HK-2 (cell line): ENCODE results near the gene TBC1D9B.
A peak's percentile ranks its signal among the peaks of the same experiment; 100 is the strongest.

ENCODE experiments used
- DNase-seq: peaks from one replicate; pipeline ENCODE4 v3.0.0-alpha.2; 2018; ENCODE audit not compliant: unreplicated experiment

Gene TBC1D9B

GRCh38 chr5:179907556-179908324 is at the start of gene TBC1D9B:
TSS of gene TBC1D9B (minus strand) at chr5:179907897. CDS start at chr5:179907821, 76 bp downstream.
- peak; percentile 51 for DNase-seq

- DNase-seq, result no peak
Measured at GRCh38 chr5:179955630-179956029, 47.9 kb upstream of the TBC1D9B start.

- no peak for DNase-seq
Measured at GRCh38 chr5:179955062-179955461, 47.4 kb upstream of the TBC1D9B start.

DNA sequence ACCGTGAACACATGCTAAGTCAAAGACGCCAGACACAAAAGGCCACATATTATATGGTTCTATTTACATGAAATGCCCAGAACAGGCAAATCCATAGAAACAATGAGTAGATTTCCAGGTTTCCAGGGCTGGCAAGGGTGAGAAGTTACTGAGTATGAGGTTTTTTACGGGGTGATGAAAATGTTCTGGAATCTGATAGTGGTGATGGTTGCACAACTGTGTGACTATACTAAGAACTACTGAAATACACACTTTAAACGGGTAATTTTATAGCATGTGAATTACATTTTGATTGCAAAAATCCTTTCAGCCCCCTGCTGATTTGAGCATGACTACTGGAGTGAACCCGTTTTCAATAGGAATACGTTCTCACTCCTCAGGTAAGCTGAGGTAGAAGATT is 46.7 kb upstream of the TBC1D9B start:
- no peak for DNase-seq

DNA sequence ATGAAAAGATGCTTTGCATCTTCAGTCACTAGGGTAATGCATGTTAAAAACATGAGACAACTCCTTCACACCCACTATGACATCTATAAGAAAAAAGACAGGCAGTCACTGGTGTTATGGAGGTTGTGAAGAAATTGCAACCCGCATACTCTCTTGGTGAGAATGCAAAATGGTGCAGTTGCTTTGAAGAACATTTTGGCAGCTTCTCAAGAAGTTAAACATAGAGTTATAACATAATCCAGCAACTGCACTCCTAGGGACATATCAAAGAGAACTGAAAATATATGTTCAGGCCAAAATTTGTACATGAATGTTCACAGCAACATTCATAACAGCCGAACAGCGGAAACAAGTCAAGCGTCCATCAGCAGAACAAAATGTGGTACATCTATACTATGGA is 46.3 kb upstream of the TBC1D9B start:
- no peak for DNase-seq

GRCh38 chr5:179936976-179937681 is 29.4 kb upstream of the TBC1D9B start:
- no peak for DNase-seq

DNA sequence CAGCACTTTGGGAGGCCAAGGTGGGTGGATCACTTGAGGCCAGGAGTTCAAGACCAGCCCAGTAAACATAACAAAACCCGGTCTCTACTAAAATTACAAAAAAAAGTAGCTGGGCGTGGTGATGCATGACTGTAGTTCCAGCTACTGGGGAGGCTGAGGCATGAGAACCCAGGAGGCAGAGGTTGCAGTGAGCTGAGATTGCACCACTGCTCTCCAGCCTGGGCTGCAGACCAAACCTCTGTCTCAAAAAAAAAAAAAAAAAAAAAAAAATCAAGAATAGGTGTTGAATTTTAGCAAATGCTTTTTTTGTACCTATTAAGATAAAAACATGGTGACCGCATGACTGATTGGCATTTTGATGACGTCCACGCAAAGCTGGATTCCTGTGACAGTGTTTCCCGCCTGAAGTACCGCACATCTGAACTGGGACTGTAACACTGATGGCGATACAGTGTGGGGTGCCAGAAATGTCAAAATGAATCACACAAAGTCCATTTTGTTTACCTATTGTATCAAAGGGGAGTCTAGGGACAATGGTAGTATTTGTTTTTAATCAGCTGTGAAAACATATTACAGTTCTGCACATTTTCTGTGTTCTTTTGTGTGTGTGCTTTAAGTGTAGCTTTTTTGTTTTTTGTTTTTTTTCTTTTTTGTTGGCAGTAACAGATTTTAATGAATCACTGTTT is 23.2 kb upstream of the TBC1D9B start:
- DNase-seq, result no peak

- no peak for DNase-seq
Measured at GRCh38 chr5:179927824-179928223, 20.1 kb upstream of the TBC1D9B start.

DNA sequence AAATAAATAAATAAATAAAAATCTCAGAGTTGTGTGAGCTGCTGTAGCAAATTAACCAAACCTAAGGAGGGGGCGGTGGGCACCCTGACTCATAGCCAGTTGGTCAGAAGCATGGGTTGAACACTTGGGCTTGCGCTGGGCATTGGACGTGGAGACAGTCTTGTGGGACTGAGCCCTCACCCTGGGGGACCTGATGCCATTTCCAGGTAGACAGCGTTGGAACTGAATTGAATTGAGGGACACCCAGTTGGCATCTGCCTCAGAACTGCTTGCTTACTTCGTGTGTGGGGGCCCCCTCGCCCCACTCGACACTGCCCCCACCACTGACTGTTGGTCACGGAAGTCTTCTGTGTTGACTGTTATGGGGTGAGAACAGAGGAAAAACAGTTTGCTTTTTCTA is 19.0 kb upstream of the TBC1D9B start:
- DNase-seq, result no peak

- DNase-seq, result no peak
Measured at GRCh38 chr5:179923436-179923835, 15.7 kb upstream of the TBC1D9B start.

- no peak for DNase-seq
Measured at GRCh38 chr5:179920175-179920574, 12.5 kb upstream of the TBC1D9B start.

DNA sequence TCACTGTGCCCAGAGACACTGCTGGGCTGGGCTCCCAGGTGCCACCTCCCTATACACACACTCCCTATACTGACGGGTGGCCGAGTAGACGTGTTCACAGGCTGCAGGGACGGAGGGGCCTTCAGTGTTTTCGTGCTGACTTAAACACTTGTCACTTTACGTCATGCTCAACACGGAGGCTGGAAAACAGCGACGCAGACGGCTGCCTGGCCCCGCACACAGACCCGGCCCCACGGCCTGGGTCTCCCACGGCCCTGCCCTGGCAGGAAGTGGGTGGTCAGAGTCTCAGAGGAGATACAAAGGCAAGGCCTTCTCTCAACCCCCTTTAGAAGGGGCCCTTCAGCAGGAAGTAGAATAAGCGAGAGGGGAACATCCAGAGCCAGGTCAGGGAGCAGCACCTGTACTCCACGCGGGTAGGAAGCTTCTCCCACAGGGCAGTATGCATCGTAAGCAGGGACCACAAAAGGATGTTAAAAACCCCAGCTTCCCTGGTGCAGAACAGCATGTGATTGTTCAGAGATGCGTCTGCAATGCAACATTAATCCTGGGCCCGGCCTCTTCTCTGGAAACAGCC is 11.9 kb upstream of the TBC1D9B start:
- DNase-seq, result no peak

DNA sequence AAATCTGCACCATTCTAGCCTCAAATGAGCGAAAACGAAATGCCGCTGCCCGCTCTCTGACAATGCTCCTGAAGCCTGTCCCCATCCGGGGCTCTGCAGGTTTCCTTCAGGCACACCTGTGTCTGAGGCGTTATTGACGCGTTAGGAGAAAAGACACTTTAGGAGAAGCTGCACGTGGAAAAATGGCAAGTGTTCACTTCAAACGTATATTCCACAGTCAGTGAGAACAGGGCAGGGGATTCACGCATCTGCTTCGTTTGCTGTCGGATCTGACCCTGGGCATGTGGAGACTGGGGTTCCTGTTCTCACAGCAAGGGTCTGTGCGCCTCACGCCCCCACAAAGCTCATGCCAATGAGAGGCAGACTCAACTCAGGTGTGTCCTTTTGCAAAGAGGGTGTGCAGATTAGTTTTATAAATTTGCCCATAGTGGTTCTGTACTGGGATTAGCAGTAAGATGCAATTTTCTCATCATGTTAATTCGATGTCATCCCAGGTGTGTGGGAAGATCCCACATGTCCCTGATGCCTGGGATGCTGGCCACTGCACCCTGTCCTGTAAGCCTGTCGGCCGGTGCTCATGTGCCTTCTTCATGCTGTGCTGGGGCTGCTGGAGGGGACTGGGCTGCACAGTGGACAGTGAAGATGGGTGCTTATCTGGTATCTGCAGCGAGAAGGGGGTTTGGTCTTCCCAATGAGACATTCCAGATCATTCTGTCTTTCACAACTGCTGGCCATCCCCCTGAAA is 11.2 kb upstream of the TBC1D9B start:
- DNase-seq, result no peak

GRCh38 chr5:179916523-179916922 is 8.8 kb upstream of the TBC1D9B start:
- no peak for DNase-seq

GRCh38 chr5:179915406-179915935 is 7.8 kb upstream of the TBC1D9B start:
- no peak for DNase-seq

DNA sequence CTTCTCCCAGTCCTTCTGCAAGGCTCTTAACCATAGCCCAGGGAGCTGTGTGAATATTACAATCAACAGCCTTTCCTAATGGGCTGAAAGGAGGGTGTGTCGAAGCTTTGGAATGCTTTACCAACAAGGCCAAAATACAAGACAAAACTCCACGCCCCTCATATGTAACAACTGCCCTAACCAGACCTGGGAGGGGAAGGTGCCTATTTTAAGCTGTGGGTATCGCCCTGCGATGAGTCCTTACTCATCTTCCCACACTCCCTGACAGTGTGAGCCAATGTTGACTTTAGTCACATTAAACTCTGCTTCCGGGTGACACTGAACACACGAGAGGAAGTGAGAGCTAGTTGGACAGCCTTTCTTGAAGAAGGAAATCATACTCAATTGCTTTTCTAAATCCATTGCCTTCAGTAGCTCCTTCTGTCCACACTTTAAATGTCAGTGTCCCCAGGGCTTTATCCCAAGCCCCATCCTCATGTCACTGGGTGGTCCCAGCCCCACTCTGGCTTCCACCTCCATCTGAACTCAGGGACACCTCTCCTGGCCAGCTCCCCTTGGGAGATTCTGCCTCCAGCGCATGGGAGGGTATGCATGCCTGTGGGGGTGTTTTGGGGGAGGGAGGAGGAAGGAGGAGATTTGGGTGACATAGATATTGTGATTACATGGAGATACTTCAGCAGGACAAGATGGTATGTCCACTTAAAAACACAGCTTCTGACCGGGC is 6.5 kb upstream of the TBC1D9B start:
- DNase-seq, result peak; percentile 17

DNA sequence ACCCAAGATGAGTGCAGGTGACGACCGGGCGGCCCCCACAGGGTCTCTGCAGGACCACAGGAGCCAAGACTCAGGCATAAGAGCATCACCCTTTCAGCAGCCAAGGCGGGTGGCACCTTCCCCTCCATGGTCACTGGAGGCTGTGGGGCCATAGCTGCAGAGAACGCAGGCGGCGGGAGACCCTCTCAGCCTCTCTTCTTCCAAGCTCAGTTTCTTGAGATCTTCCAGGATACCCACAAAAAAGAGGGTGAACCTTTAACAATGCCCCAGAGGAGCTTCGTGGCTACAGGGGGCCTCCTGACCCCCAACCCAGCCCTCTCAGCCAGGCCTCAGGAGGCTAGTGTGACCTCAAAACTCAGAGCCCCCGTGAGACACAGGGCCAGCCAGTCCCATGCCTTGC is 5.8 kb upstream of the TBC1D9B start:
- DNase-seq, result no peak

GRCh38 chr5:179912951-179913350 is 5.3 kb upstream of the TBC1D9B start:
- no peak for DNase-seq

- no peak for DNase-seq
Measured at GRCh38 chr5:179912386-179912785, 4.7 kb upstream of the TBC1D9B start.

DNA sequence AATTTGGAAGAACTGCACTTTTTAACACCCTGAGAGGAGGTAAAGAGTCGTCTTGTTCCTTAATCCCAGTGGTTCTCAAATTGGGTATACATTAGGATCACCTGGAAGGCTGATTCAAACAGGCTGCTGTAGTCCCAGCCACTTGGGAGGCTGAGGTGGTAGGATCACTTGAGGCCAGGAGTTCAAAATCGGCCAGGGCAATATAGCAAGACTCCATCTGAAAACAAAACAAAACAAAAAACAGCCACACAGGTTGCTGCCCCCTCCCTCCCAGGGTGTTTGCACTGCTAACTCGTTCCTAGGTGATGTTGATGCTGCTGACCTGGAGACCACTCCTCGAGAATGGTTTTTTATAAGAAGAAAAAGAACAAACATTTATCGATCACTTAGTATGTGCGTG is 1.5 kb upstream of the TBC1D9B start:
- DNase-seq, result no peak

- DNase-seq, result no peak
Measured at GRCh38 chr5:179908528-179908927, 831 bp upstream of the TBC1D9B start.
